B cell (primary cell): ENCODE data around the gene SMG7. TPM values are rescaled to one million over a fixed set of nuclear protein-coding genes. Genes with fewer than 3 reads are reported as not detected.

Experiments
- ATAC-seq: fragments of 200-7000 bp; cut with Tn5 transposase; one replicate; pipeline ENCODE4 v1.10.0; 2021; ENCODE audit warnings: low read depth, mild to moderate bottlenecking, moderate number of reproducible peaks, moderate library complexity
- CTCF ChIA-PET: fragments of 350-600 bp; sonication (Branson Sonifier 250); formaldehyde crosslinking; loops from one replicate; lab custom pipeline; 2021; ENCODE audit warnings: antibody characterized with exemption, inconsistent platforms; lab: Charles Lee
- POLR2A ChIA-PET: fragments of 350-600 bp; sonication (Branson Sonifier 250); formaldehyde crosslinking; loops from one replicate; lab custom pipeline; 2021; ENCODE audit warnings: antibody characterized with exemption; lab: Charles Lee
- DNase-seq: peaks from one replicate; pipeline ENCODE4 v3.0.0; 2013
- H2AFZ ChIP-seq: 2 replicates; pipeline ENCODE4 v1.6.1; 2012; ENCODE audit warnings: mild to moderate bottlenecking, low read depth, low read length; ENCODE audit not compliant: insufficient read depth, poor library complexity, severe bottlenecking
- H3K27ac ChIP-seq, 2 donors: 1 replicate in 1 of 2; 2 replicates in 1 of 2; pipeline ENCODE4 v1.5.1; 2012 to 2013; ENCODE audit warnings: low read length in 2 of 2, mild to moderate bottlenecking in 2 of 2, moderate library complexity in 1 of 2
- H3K27me3 ChIP-seq, 4 experiments: fragments of 200-600 bp in 1 of 4; sonication (generic) in 1 of 4; replicated peaks in 1 of 4; 1 replicate in 2 of 4; 2 replicates in 2 of 4; pipeline versions ENCODE4 v1.6.1 to v1.7.0; 2013 to 2016; ENCODE audit warnings: low read length in 3 of 4, mild to moderate bottlenecking in 2 of 4, mixed read lengths in 1 of 4, moderate library complexity in 1 of 4; ENCODE audit not compliant: insufficient read depth in 4 of 4, control insufficient read depth in 3 of 4; ENCODE audit errors: control extremely low read depth in 1 of 4
- H3K36me3 ChIP-seq, 2 experiments: replicated peaks in 1 of 2; 1 replicate in 1 of 2; 2 replicates in 1 of 2; pipeline versions ENCODE4 v1.6.1 to v1.7.1; 2013; ENCODE audit warnings: low read length in 1 of 2; ENCODE audit not compliant: insufficient read depth in 2 of 2, control insufficient read depth in 1 of 2; ENCODE audit errors: control extremely low read depth in 1 of 2, extremely low read depth in 1 of 2
- H3K4me1 ChIP-seq, 2 donors: fragments of 200-600 bp in 1 of 2; sonication (generic) in 1 of 2; 1 replicate in 1 of 2; 2 replicates in 1 of 2; pipeline versions ENCODE4 v1.5.1 to v1.6.1; 2013 to 2017; ENCODE audit warnings: low read length in 2 of 2; ENCODE audit not compliant: control insufficient read depth in 2 of 2, insufficient read depth in 2 of 2
- H3K4me2 ChIP-seq: replicated peaks from 2 replicates; pipeline ENCODE3; 2012; ENCODE audit warnings: mild to moderate bottlenecking, low read depth, low read length; ENCODE audit not compliant: poor library complexity, severe bottlenecking
- H3K4me3 ChIP-seq, 5 experiments: fragments of 200-600 bp in 1 of 5; sonication (generic) in 1 of 5; 1 replicate in 3 of 5; 2 replicates in 2 of 5; pipeline versions ENCODE4 v1.5.1 to v1.7.0; 2011 to 2016; ENCODE audit warnings: low read length in 4 of 5, mild to moderate bottlenecking in 4 of 5, low read depth in 2 of 5, control low read depth in 1 of 5, moderate library complexity in 1 of 5; ENCODE audit not compliant: insufficient read depth in 1 of 5; ENCODE audit errors: control extremely low read depth in 1 of 5, extremely low read depth in 1 of 5
- H3K79me2 ChIP-seq: fragments of 200-600 bp; sonication (generic); one replicate; pipeline ENCODE4 v1.6.0; 2016; ENCODE audit warnings: low read length; ENCODE audit not compliant: control insufficient read depth, insufficient read depth
- H3K9ac ChIP-seq: fragments of 200-600 bp; sonication (generic); 2 replicates; pipeline ENCODE4 v1.6.1; 2017; ENCODE audit warnings: mild to moderate bottlenecking, low read length, moderate library complexity
- H3K9me3 ChIP-seq, 3 donors: one replicate each; pipeline versions ENCODE4 v1.6.1 to v1.7.1; 2013; ENCODE audit warnings: low read length in 2 of 3; ENCODE audit not compliant: control insufficient read depth in 2 of 3, insufficient read depth in 1 of 3; ENCODE audit errors: control extremely low read depth in 1 of 3
- H4K20me1 ChIP-seq: 2 replicates; pipeline ENCODE4 v1.6.0; 2012; ENCODE audit warnings: mild to moderate bottlenecking, low read length; ENCODE audit not compliant: insufficient read depth, control insufficient read depth, poor library complexity, severe bottlenecking
- H3K27ac Mint-ChIP-seq: one replicate; pipeline ENCODE4 v1.8.0; 2021; ENCODE audit warnings: mixed read lengths
- H3K27me3 Mint-ChIP-seq: one replicate; pipeline ENCODE4 v1.8.0; 2021; ENCODE audit warnings: mixed read lengths
- H3K4me1 Mint-ChIP-seq: one replicate; pipeline ENCODE4 v1.8.0; 2021; ENCODE audit warnings: mixed read lengths
- H3K4me3 Mint-ChIP-seq: one replicate; pipeline ENCODE4 v1.8.0; 2021; ENCODE audit warnings: mixed read lengths
- H3K9me3 Mint-ChIP-seq: one replicate; pipeline ENCODE4 v1.8.0; 2022; ENCODE audit warnings: mixed read lengths; ENCODE audit not compliant: insufficient read depth
- CTCF ChIP-seq: fragments of 200-600 bp; IDR thresholded peaks from one replicate; pipeline ENCODE4 v1.8.0; 2022; ENCODE audit warnings: antibody characterized with exemption, mild to moderate bottlenecking
- EZH2 ChIP-seq: IDR thresholded peaks from 2 replicates; pipeline ENCODE4 v1.6.1; 2012; ENCODE audit warnings: borderline replicate concordance, low read depth, mild to moderate bottlenecking, moderate library complexity, low read length; ENCODE audit not compliant: insufficient read depth, poor library complexity, severe bottlenecking
- WGBS: methylation state at CpG from one replicate; pipeline ENCODE4 v1.1.5; 2013; ENCODE audit warnings: missing lambda C conversion rate; ENCODE audit not compliant: insufficient coverage; 5-methylcytosine and 5-hydroxymethylcytosine counted together
- intact Hi-C: fragments of 100-400 bp; cut with micrococcal nuclease; formaldehyde crosslinking; loops from one replicate; pipeline ENCODE4 v1.10.0; 2022
- polyA plus RNA-seq: library from polyadenylated mRNA; depleted of rRNA; stranded (reverse); fragments of >200 nt; gene quantifications from 2 replicates; pipeline ENCODE4 v1.2.3, GENCODE V29; 2012
- total RNA-seq, 2 donors: library from RNA; stranded (reverse); fragments of 120-200 nt in 1 of 2; gene quantifications; 1 replicate in 1 of 2; 2 replicates in 1 of 2; pipeline versions ENCODE4 v1.2.3 to v1.2.4, GENCODE V29; 2013 to 2022

SMG7 gene
- total and polyA plus RNA-seq, 2 donors (not counting 1 experiment from before 2014, with no cell fraction given) = 20.8 to 73.3 TPM

DNA sequence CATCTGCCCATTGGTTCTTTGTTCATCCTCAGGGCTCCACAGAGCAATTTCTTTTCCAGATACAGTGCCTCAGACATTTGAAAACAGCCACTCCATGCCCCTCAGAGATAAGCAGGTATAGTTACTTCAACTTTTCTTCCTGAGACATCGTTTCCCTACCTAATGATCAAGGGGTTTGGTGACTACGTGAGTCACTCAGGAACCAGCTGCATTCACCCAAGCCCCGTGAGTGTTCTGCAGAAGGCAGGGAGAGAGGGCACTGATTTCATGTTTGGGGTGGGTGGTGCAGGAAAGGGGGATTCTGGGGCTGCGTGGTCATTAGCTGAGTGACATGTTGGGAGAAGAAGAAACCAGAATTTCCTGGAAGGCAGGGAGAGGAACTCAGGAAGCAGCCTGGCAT, 93.0 kb downstream of the SMG7 start:
- no peak for TF ChIP-seq CTCF
- no peak for TF ChIP-seq EZH2
- no peaks in the 10 kb centered on the region for H3K27me3 ChIP-seq
- 43% methylated on average over 2 of the region's 4 CpGs for WGBS
- ChIA-PET CTCF (interaction anchor here (1.3 kb wide), 1 partner anchor 15 kb away, joined by 4 read pairs; no protein-coding TSS in a partner anchor), POLR2A (no interaction called here)
- Mint-ChIP-seq H3K27me3 (no peaks in the 10 kb centered on the region), H3K4me3 (no peak overlapping the region), H3K27ac (no peak overlapping the region), H3K4me1 (peaks cover 28% of the 10 kb centered on the region), H3K9me3 (no peaks in the 10 kb centered on the region)
- no peak overlapping the region for H3K4me3 ChIP-seq
- H3K36me3 ChIP-seq = peaks cover 9 to 13% of the 10 kb centered on the region in 2 experiments
- no peaks in the 10 kb centered on the region for H4K20me1 ChIP-seq
- intact Hi-C loops = no loop called here
- peaks cover 0 to 1% (median 0%) of the 10 kb centered on the region in 3 donors for H3K9me3 ChIP-seq
- no peak overlapping the region for H3K9ac ChIP-seq
- no peaks in the 10 kb centered on the region for H3K79me2 ChIP-seq
- H3K27ac ChIP-seq = no peak overlapping the region
- H3K4me2 ChIP-seq = no peak overlapping the region
- ATAC-seq (no peak), DNase-seq (no peak)
- peaks cover 20 to 23% of the 10 kb centered on the region in 2 donors for H3K4me1 ChIP-seq
- H2AFZ ChIP-seq = no peak overlapping the region

DNA sequence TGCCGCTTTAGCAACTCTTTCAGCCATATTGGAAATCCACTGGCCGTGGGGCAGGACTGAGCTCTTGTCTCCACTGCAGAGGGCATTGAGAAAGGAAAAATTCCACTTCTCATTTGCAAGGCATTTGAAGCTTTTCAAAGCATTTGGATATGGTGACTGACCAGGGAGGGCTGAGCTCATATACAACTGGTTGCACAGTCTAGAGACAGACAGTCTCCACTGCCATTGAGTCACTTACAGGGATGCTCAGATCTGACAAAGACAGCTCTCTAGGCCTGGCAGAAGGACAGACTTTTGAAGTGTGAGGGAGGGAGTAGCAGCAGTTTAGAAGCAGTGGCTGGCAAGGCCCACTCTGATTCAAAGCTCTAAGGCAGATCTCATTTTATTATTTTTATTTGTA, 93.7 kb downstream of the SMG7 start:
- TF ChIP-seq CTCF (no peak), EZH2 (no peak)
- Mint-ChIP-seq H3K27ac (no peak overlapping the region), H3K9me3 (no peaks in the 10 kb centered on the region), H3K4me3 (no peak overlapping the region), H3K4me1 (peaks cover 28% of the 10 kb centered on the region), H3K27me3 (no peaks in the 10 kb centered on the region)
- POLR2A ChIA-PET = interaction anchor here (0.6 kb wide), 1 partner anchor 77 kb away, joined by 7 read pairs; no protein-coding TSS in a partner anchor
- Histone ChIP-seq H4K20me1 (no peaks in the 10 kb centered on the region), H3K4me3 (no peak overlapping the region), H3K27me3 (no peaks in the 10 kb centered on the region), H3K9ac (no peak overlapping the region), H3K4me1 (peaks cover 20 to 23% of the 10 kb centered on the region in 2 donors), H3K27ac (no peak overlapping the region), H3K9me3 (no peaks in the 10 kb centered on the region), H3K79me2 (no peaks in the 10 kb centered on the region), H2AFZ (no peak overlapping the region), H3K36me3 (peaks cover 6 to 20% of the 10 kb centered on the region in 2 experiments), H3K4me2 (no peak overlapping the region)
- WGBS = 94% methylated on average over 2 of the region's 2 CpGs
- intact Hi-C loops = no loop called here
- DNase-seq (no peak), ATAC-seq (no peak)
- CTCF ChIA-PET = interaction anchor here (1.3 kb wide), 1 partner anchor 14 kb away, joined by 4 read pairs; no protein-coding TSS in a partner anchor
